Measurements from ENCODE around the gene PSMA1. TPM values are rescaled to one million over a fixed set of nuclear protein-coding genes. Genes with fewer than 3 reads are reported as not detected.

PSMA1 gene
- total RNA-seq, 1 experiment from 2014 or later, result 167 TPM

GRCh38 chr11:14551380-14551779 lies 31.2 kb upstream of the PSMA1 start:
- no peak overlapping the region for H3K9ac ChIP-seq (ENCODE audit: extremely low read depth, insufficient read length, low read length)
- H2BK5ac ChIP-seq (ENCODE audit: insufficient read length, low read length), result no peak overlapping the region
- Mint-ChIP-seq H3K9me3 (no peaks in the 10 kb centered on the region), H3K27me3 (ENCODE audit: low read depth) (no peaks in the 10 kb centered on the region), H3K4me3 (no peak overlapping the region), H3K36me3 (ENCODE audit: insufficient read depth in 1 of 3, low read depth in 3 of 3) (no peaks in the 10 kb centered on the region), H3K4me1 (no peaks in the 10 kb centered on the region), H3K27ac (no peak overlapping the region)
- no CpG with 5 or more reads among the region's 2 CpGs for WGBS (ENCODE audit: extremely low coverage, insufficient read length, low lambda C conversion rate)
- H4K5ac ChIP-seq (ENCODE audit: insufficient read length, low read depth, low read length), result no peak overlapping the region
- no peaks in the 10 kb centered on the region for H3K23me2 ChIP-seq (ENCODE audit: insufficient read length, low read depth, low read length, poor library complexity, severe bottlenecking)
- no peak overlapping the region for H4K91ac ChIP-seq (ENCODE audit: insufficient read length, low read depth, low read length)
- no peaks in the 10 kb centered on the region for H3K27me3 ChIP-seq (ENCODE audit: insufficient read depth, low read length)
- no peak for TF ChIP-seq CTCF (conservative IDR thresholded peaks at IDR 0.05)
- H4K20me1 ChIP-seq (ENCODE audit: control insufficient read depth, insufficient read depth, insufficient read length), result no peaks in the 10 kb centered on the region
- H2BK12ac ChIP-seq (ENCODE audit: insufficient read length, low read depth, low read length), result no peak overlapping the region
- H3K18ac ChIP-seq (ENCODE audit: insufficient read length, low read depth, low read length), result no peak overlapping the region
- no peaks in the 10 kb centered on the region for H3K79me1 ChIP-seq (ENCODE audit: insufficient read depth, low read depth, low read length, poor library complexity, severe bottlenecking)
- H2AFZ ChIP-seq (ENCODE audit: low read length), result no peak overlapping the region
- no peak for DNase-seq
- H2AK5ac ChIP-seq (ENCODE audit: insufficient read length, low read length), result no peak overlapping the region
- H3K79me2 ChIP-seq (ENCODE audit: insufficient read depth, low read length), result no peaks in the 10 kb centered on the region
- H3T11ph ChIP-seq (ENCODE audit: low read length), result no peak overlapping the region
- H3K14ac ChIP-seq (ENCODE audit: insufficient read depth, low read length), result no peak overlapping the region
- no peaks in the 10 kb centered on the region for H3K9me3 ChIP-seq (ENCODE audit: control insufficient read depth, low read depth, low read length)
- H3K23ac ChIP-seq (ENCODE audit: insufficient read length, low read depth, low read length), result no peak overlapping the region
- no peaks in the 10 kb centered on the region for H3K4me1 ChIP-seq (ENCODE audit: insufficient read depth, low read length)
- H2BK20ac ChIP-seq (ENCODE audit: low read depth, low read length, poor library complexity, severe bottlenecking), result no peak overlapping the region
- no peak overlapping the region for H2BK120ac ChIP-seq (ENCODE audit: low read depth, low read length, poor library complexity, severe bottlenecking)
- no peak overlapping the region for H2BK15ac ChIP-seq (ENCODE audit: low read depth, low read length)
- no peak overlapping the region for H3K4me2 ChIP-seq (ENCODE audit: insufficient read depth, insufficient read length, low read length)
- H3K27ac ChIP-seq (ENCODE audit: insufficient read length, low read depth, low read length), result no peak overlapping the region
- no peak overlapping the region for H4K8ac ChIP-seq (replicated peaks; ENCODE audit: insufficient read length, low read depth, low read length)
- no peak overlapping the region for H3K4ac ChIP-seq (ENCODE audit: low read depth, low read length)
- no peak overlapping the region for H3K56ac ChIP-seq (ENCODE audit: insufficient read length, low read depth, low read length)

Measured in H9 (cell line).